Astrocyte (in vitro differentiated cells and primary cell): ENCODE data around the gene SLC1A3.

Experiments used
- CTCF ChIP-seq: IDR thresholded peaks from 2 replicates; pipeline ENCODE4 v1.5.1; 2011; ENCODE audit warnings: low read depth, mild to moderate bottlenecking, inconsistent platforms, low read length, moderate library complexity; ENCODE audit not compliant: insufficient read depth
- EZH2 ChIP-seq: IDR thresholded peaks from 2 replicates; pipeline ENCODE4 v1.6.1; 2012; ENCODE audit warnings: mild to moderate bottlenecking, low read length, inconsistent platforms; ENCODE audit not compliant: insufficient read depth

- TF ChIP-seq CTCF = no peak
- TF ChIP-seq EZH2 = no peak
Measured at GRCh38 chr5:36585701-36586100, 20.7 kb upstream of the SLC1A3 start.
